Fibroblast of villous mesenchyme (primary cell): ENCODE results near the gene MSI2. TPM values are rescaled to one million over a fixed set of nuclear protein-coding genes. Genes with fewer than 3 reads are reported as not detected.

ENCODE experiments used
- DNase-seq: peaks from one replicate; pipeline ENCODE4 v3.0.0-alpha.2; 2010; ENCODE audit warnings: low read depth
- H3K4me3 ChIP-seq: 2 replicates; pipeline ENCODE4 v1.5.1; 2011; ENCODE audit warnings: low read depth, mild to moderate bottlenecking, low read length
- CTCF ChIP-seq: IDR thresholded peaks from 2 replicates; pipeline ENCODE4 v1.5.1; 2012; ENCODE audit warnings: low read depth, mild to moderate bottlenecking, low read length; ENCODE audit not compliant: insufficient read depth
- total RNA-seq: library from RNA; depleted of rRNA; stranded (reverse); fragments of >200 nt; gene quantifications from 2 replicates; pipeline ENCODE4 v1.2.3, GENCODE V29; 2012

The MSI2 gene
- total RNA-seq, 1 donor = 50.1 TPM

GRCh38 chr17:57676543-57676942 is 420.2 kb downstream of the MSI2 start:
- no peak for DNase-seq
- H3K4me3 ChIP-seq = no peak overlapping the region
- no peak for TF ChIP-seq CTCF

- no peak for TF ChIP-seq CTCF
Measured at GRCh38 chr17:57677301-57677700, 421.0 kb downstream of the MSI2 start.

GRCh38 chr17:57677858-57678257 is 421.5 kb downstream of the MSI2 start:
- no peak for DNase-seq
- no peak overlapping the region for H3K4me3 ChIP-seq
- TF ChIP-seq CTCF = no peak

More at GRCh38 chr17:57677301-57677700, 421.0 kb downstream of the MSI2 start:
- DNase-seq = no peak
- H3K4me3 ChIP-seq = no peak overlapping the region

- no peak overlapping the region for H3K4me3 ChIP-seq
- no peak for DNase-seq
- TF ChIP-seq CTCF = no peak
Measured at GRCh38 chr17:57678393-57678792, 422.1 kb downstream of the MSI2 start.

- no peak for TF ChIP-seq CTCF
- no peak overlapping the region for H3K4me3 ChIP-seq
- DNase-seq = no peak
Measured at GRCh38 chr17:57679356-57679755, 423.0 kb downstream of the MSI2 start.

GRCh38 chr17:57679906-57680695 is 423.8 kb downstream of the MSI2 start:
- no peak for TF ChIP-seq CTCF
- H3K4me3 ChIP-seq = no peak overlapping the region
- DNase-seq = no peak

- no peak for TF ChIP-seq CTCF
- no peak for DNase-seq
- no peak overlapping the region for H3K4me3 ChIP-seq
Measured at GRCh38 chr17:57682701-57683100, 426.4 kb downstream of the MSI2 start.
